DND-41 (cell line): ENCODE measurements around the gene ACSM3.

Experiments used
- ATAC-seq: fragments of 200-7000 bp; cut with Tn5 transposase; 3 replicates; pipeline ENCODE4 v1.9.1; 2021; ENCODE audit warnings: low read depth; ENCODE audit not compliant: insufficient read depth
- DNase-seq: peaks from one replicate; pipeline ENCODE4 v3.0.0-alpha.2; 2020
- H2AFZ ChIP-seq: 2 replicates; pipeline ENCODE4 v1.6.0; 2012; ENCODE audit warnings: low read depth, low read length
- H3K27ac ChIP-seq: 2 replicates; pipeline ENCODE4 v1.5.1; 2012; ENCODE audit warnings: low read length, inconsistent platforms
- H3K27me3 ChIP-seq: fragments of 200-600 bp; sonication (generic); 2 replicates; pipeline ENCODE4 v1.6.0; 2012; ENCODE audit warnings: low read length, mild to moderate bottlenecking, inconsistent platforms; ENCODE audit not compliant: insufficient read depth, poor library complexity
- H3K36me3 ChIP-seq: 2 replicates; pipeline ENCODE4 v1.5.1; 2012; ENCODE audit warnings: low read length, inconsistent platforms; ENCODE audit not compliant: insufficient read depth
- H3K4me1 ChIP-seq: 2 replicates; pipeline ENCODE4 v1.5.1; 2012; ENCODE audit warnings: mild to moderate bottlenecking, low read length; ENCODE audit not compliant: insufficient read depth
- H3K4me2 ChIP-seq: 2 replicates; pipeline ENCODE4 v1.6.0; 2012; ENCODE audit warnings: mild to moderate bottlenecking, moderate library complexity, low read length, inconsistent platforms; ENCODE audit not compliant: insufficient read depth
- H3K4me3 ChIP-seq, 2 experiments: fragments of 200-600 bp in 1 of 2; shearing (Covaris generic) in 1 of 2; 2 replicates each; pipeline ENCODE4 v1.5.1; 2012 to 2016; ENCODE audit warnings: inconsistent platforms in 2 of 2, low read length in 2 of 2, mild to moderate bottlenecking in 2 of 2, low read depth in 1 of 2, moderate library complexity in 1 of 2
- H3K79me2 ChIP-seq: 2 replicates; pipeline ENCODE4 v1.6.0; 2012; ENCODE audit warnings: low read length, inconsistent platforms; ENCODE audit not compliant: insufficient read depth
- H3K9ac ChIP-seq: 2 replicates; pipeline ENCODE4 v1.6.0; 2012; ENCODE audit warnings: low read depth, mild to moderate bottlenecking, inconsistent platforms, low read length, moderate library complexity
- H3K9me3 ChIP-seq: 2 replicates; pipeline ENCODE4 v1.5.1; 2012; ENCODE audit warnings: low read length, moderate library complexity, mild to moderate bottlenecking, inconsistent platforms; ENCODE audit not compliant: insufficient read depth, severe bottlenecking
- H4K20me1 ChIP-seq: 2 replicates; pipeline ENCODE4 v1.6.0; 2012; ENCODE audit warnings: low read length; ENCODE audit not compliant: insufficient read depth
- CTCF ChIP-seq: IDR thresholded peaks from 2 replicates; pipeline ENCODE4 v1.5.1; 2012; ENCODE audit warnings: borderline replicate concordance, low read length, moderate library complexity, mild to moderate bottlenecking; ENCODE audit not compliant: poor library complexity, severe bottlenecking; ENCODE audit errors: extremely low read depth
- EZH2 ChIP-seq: IDR thresholded peaks from 3 replicates; pipeline ENCODE4 v1.6.1; 2012; ENCODE audit warnings: borderline replicate concordance, low read depth, mild to moderate bottlenecking, moderate library complexity, low read length, inconsistent platforms; ENCODE audit not compliant: severe bottlenecking

Gene ACSM3

DNA sequence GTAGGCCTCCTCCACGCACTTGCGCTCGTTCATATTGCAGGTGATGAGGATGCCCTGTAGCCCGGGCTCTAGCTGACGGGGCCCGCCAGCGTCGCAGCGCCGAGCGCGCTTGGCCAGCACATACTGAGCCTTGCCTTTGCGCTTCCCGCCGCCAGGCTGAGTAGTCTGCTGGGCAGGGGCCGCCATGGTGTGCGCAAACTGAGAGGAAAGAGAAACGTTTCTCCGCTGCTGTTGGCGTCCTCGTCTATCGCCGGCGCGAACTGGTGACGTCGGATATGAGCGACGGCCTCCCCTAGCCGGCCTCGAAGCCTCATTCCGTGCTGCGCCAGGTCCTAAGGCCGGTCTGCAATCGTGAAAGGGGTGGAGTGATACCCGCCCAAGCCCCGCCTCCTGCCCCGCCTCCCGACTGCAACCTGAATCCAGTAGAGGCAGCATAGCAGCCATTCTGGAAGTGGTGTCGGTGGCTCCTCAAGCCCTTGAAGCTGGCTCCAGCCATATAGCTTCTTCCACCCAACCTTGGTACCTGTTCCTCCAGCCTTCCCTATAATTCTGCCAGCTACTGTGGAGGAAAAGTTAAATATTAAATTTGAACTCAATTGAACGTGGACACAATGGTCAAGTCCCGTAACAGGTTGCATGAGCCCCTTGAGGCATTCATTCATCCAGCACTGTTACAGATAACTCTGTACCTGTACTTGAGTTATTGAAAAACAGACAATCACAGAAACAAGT, 22.1 kb upstream of the ACSM3 start, which contains the start of gene THUMPD1:
Gene THUMPD1 (minus strand): TSS at position 265 of the 732 bp plus-strand sequence. CDS start 79 bp downstream, at position 186.
- peak within 1 kb of the TSS; percentile 99 for H2AFZ ChIP-seq
- no peaks in the 10 kb centered on the region for H3K9me3 ChIP-seq
- peaks cover 33% of the 10 kb centered on the region for H4K20me1 ChIP-seq
- H3K4me1 ChIP-seq = peaks cover 31% of the 10 kb centered on the region
- peak within 1 kb of the TSS; percentile 94 to 95 for H3K4me3 ChIP-seq
- peaks cover 40% of the 10 kb centered on the region for H3K36me3 ChIP-seq
- peak within 1 kb of the TSS; percentile 79 for H3K9ac ChIP-seq
- peak; percentile 98 for DNase-seq
- ATAC-seq = peak; percentile 93
- peak within 1 kb of the TSS; percentile 96 for H3K27ac ChIP-seq
- H3K79me2 ChIP-seq = peaks cover 39% of the 10 kb centered on the region
- TF ChIP-seq CTCF (peak; percentile 51), EZH2 (no peak)
- H3K4me2 ChIP-seq = peak within 1 kb of the TSS; percentile 97
- no peaks in the 10 kb centered on the region for H3K27me3 ChIP-seq

DNA sequence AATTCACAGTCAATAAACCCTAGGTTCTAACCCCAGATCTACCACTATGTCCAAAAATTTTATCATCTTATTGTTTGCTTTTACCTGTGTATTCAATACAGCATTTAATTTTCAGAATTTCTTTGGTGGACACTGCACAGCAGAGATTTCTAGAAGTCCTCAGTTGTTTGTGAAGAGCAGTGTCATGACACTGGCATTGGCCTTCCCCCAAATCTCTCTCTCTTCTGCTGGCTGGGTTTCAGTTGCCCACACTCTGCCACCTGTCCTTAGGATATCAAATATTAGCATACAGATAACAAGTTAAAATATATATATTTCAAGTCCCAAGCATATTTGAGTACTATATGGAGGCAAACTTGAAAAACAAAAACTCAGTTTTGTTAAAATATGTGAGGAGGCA, 20.2 kb upstream of the ACSM3 start:
- peaks cover 23% of the 10 kb centered on the region for H3K36me3 ChIP-seq
- no peak overlapping the region; the same call in 1 of the 2 replicates for H2AFZ ChIP-seq
- peaks cover 30% of the 10 kb centered on the region for H3K4me1 ChIP-seq
- no peak for ATAC-seq
- no peak overlapping the region for H3K27ac ChIP-seq
- no peak overlapping the region for H3K4me2 ChIP-seq
- no peaks in the 10 kb centered on the region for H3K27me3 ChIP-seq
- H3K79me2 ChIP-seq = peaks cover 29% of the 10 kb centered on the region
- no peak overlapping the region for H3K9ac ChIP-seq
- H3K4me3 ChIP-seq = no peak overlapping the region
- H3K9me3 ChIP-seq = peaks cover 8% of the 10 kb centered on the region
- DNase-seq = no peak
- H4K20me1 ChIP-seq = peaks cover 25% of the 10 kb centered on the region
- TF ChIP-seq EZH2 (no peak), CTCF (no peak)

GRCh38 chr16:20744922-20745440, 18.8 kb upstream of the ACSM3 start:
- Histone ChIP-seq H3K4me3 (no peak overlapping the region), H3K27me3 (no peaks in the 10 kb centered on the region), H3K9ac (no peak overlapping the region), H4K20me1 (peaks cover 11% of the 10 kb centered on the region), H3K9me3 (peaks cover 8% of the 10 kb centered on the region), H2AFZ (no peak overlapping the region), H3K4me2 (no peak overlapping the region), H3K36me3 (peaks cover 11% of the 10 kb centered on the region), H3K79me2 (peaks cover 15% of the 10 kb centered on the region), H3K4me1 (peaks cover 16% of the 10 kb centered on the region), H3K27ac (no peak overlapping the region)
- DNase-seq (no peak), ATAC-seq (no peak)
- TF ChIP-seq EZH2 (no peak), CTCF (no peak)
